ENCODE measurements around the gene HYAL1. TPM values are rescaled to one million over a fixed set of nuclear protein-coding genes. Genes with fewer than 3 reads are reported as not detected.
A peak's percentile ranks its signal among the peaks of the same experiment; 100 is the strongest.
"Not testable (repeated sequence)": the region's sequence is repeated elsewhere in the genome, so short reads cannot be mapped to it uniquely, and the experiment has no call there.

Gene HYAL1
- polyA plus RNA-seq, 3 donors = 6.1 to 7.4 (median 7.2) TPM

DNA sequence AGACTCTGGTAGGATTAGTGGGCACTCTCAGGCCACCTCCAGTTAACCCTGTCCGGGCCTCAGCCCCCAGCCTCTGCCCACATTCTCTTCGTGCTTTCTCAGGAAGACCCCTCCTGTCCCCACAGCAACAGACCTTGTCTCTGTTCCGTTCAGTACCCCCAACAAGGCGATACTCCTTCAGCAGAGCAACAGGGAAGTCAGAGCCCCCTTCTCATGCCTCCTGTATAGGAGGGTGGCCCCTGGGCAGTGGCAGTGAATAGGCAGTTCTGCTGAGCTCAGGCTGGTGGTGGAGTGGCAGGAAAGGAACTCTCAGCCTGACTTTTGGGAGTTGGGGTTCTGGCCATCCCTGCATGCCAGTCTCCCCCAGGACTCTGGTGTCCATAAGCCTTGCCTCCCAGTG, 33.9 kb downstream of the HYAL1 start:
- no peak for DNase-seq (ENCODE audit: extremely low read depth in 1 of 11, low read depth in 9 of 11, low spot score in 4 of 11)

DNA sequence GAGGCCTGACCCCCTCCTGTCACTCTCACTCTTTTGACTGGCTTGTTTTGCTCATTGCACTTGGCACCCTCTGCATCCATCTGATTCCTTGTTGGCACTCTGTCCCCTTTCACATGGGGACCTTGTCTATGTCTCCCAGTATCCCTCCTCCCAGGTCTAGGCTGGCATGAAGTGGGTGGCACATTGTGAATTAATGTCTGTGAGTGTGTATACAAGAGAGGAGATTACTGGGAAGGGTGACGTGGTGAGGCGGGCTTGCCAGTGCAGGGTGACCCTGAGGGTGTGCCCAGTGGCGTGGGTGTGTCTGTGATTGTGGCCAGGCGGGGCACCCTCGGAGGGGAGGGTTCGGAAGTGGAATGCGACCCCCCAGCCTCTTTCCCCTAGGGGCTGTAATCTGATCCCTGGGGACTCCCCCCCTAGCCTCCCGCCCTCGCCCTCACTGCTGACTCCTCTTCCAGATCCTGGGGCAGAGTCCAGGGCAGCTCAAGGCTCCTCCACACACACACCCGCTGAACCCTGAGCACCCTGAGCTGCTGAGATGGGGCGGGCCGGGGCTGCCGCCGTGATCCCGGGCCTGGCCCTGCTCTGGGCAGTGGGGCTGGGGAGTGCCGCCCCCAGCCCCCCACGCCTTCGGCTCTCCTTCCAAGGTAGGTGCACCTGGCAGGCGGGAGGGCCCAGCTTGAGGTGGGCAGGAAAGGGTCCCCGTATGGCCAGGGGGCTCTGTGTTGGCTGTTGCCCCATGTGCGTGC, 34.5 kb downstream of the HYAL1 start, which contains the start of gene SEMA3B:
Gene SEMA3B (plus strand): TSS at position 445 of the 749 bp plus-strand sequence. CDS start 94 bp downstream, at position 539.
- DNase-seq (ENCODE audit: extremely low read depth in 1 of 11, low read depth in 9 of 11, low spot score in 4 of 11) = peak in 4 of 11 donors; percentile 59 to 74 (median 63)

DNA sequence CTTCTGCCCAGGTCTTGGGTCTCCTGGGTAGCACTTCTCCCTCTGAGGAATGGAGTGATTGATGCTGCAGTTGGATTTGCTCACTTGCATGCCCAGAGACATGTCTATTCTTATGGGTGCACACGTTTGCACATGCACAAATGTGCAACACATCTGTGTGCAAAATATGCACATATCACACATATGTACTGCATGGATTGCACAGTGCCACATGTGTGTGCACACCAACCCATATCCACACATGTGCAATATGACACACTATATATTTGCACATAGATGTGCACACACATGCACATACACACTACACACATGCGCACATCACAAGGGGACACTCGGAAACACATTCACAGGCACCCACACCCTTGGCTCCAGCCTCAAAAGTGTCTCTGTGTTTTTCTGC, 35.1 kb downstream of the HYAL1 start:
- DNase-seq (ENCODE audit: extremely low read depth in 1 of 11, low read depth in 9 of 11, low spot score in 4 of 11) = no peak

DNA sequence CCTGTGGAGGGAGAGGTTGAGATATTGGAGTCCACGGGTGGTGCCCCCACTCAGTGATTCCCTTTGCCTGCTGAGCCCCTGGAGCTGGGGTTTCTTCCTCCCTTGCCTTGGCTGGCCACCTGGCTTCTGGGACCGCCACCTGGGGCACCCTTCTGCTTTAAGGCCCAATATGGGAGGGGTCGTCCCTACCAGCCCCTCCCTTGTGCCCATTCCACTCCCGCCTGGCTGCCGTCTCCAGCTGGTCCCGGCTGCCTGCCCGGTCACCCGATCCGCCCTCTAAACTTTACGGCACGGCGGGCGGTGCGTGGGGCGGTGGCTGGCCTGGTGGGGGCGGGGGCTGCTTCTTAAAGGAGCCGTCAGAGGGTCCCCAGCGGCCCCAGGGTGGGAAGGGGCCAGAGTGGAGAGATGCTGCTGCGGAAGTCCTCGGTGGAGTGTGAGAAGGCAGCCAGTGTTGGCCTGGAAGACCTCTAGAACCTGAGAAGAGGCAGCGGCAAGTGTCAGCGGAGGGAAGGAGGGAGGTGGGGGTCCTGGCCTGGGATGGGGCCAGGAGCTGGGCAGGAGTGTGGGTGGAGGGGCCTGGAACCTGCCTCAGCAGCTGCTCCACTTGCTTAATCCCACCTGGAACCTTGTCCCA, 36.0 kb downstream of the HYAL1 start:
- DNase-seq (ENCODE audit: extremely low read depth in 1 of 11, low read depth in 9 of 11, low spot score in 4 of 11) = peak in 3 of 11 donors; percentile 65 to 68 (median 67)

DNA sequence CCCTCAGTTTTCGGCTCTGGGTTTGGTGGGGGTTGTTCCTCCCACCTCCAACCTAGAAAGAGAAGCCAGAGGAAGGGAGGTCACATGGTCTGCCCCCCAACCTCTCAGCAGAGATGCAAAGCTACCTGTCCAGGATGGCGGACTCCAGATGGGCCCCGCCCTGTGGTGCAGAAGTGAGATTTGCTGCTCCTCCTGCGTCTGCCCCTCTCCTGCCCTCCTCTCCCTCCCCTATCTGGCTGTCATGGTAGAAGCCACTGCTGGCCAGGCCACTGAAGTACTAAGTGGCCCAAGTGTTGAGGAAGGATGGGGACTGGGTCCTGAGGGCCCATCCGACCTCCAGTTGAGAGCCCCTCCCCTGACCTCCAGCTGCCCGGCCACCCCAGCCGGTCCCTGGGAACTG, 36.5 kb downstream of the HYAL1 start:
- DNase-seq (ENCODE audit: extremely low read depth in 1 of 11, low read depth in 9 of 11, low spot score in 4 of 11) = no peak

DNA sequence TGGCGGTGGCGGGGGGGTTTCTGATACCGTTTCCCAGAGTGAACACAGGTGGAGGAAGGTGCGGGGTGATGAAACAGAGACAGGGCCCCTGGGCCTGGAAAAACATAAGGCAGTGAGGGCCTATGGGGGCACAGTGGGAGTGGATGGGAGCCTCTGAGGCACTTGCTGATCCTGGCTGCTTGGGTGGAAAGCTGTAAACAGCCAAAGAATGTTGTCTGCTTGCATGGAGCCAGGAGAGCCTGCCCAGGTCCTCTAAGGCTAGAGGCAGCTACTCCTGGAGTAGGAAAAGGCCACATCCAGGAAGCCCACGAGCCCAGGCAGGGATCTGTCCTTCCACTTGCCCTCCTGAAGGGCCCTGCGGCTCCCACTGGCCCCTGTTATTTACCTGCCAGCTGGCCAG, 37.4 kb downstream of the HYAL1 start:
- no peak for DNase-seq (ENCODE audit: extremely low read depth in 1 of 11, low read depth in 9 of 11, low spot score in 4 of 11)

DNA sequence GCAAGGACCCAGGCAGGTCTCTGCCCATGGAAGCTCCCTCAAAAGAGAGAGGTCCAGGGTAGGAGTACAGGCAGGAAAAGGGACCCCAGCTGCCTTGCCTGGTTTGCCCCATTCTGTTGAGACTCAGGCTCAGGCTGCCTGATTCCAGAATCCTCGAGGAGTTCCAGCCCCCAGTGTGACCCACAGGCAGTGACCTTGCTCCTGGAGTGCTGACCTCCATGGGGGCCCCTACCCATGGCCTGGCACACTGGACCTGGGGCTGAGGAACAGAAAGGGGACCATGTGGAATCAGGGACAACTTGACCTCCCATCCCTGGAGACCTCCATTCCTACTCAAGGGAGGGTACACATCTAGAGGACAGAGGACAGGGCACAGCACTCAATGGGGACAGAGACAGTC, 37.8 kb downstream of the HYAL1 start:
- DNase-seq (ENCODE audit: extremely low read depth in 1 of 11, low read depth in 9 of 11, low spot score in 4 of 11) = no peak

DNA sequence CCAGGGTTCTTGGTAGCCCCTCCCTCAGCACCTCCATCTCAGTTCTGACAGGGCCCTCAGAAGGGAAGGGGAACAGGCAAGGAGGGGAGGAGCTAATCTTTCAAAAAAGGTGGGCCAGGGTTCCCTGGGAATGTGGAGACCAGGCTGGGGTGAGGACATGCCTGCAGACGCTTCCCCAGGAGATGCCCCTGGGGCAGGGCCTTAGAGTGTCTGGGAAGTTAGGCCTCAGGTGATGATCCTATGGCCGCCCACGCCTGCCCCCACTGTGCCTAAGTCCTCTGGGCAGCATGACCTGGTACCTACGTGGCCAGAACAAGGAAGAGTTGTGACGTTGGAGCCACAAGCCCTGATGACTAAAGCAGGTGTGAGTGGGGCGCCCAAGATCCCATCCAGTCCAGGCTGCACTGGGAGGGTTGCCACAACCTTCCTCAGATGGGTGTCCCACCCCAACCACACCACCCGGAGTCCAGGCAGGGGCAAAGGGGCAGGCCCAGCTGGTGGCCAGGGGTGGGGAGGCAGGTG, 38.3 kb downstream of the HYAL1 start:
- DNase-seq (ENCODE audit: extremely low read depth in 1 of 11, low read depth in 9 of 11, low spot score in 4 of 11) = no peak

DNA sequence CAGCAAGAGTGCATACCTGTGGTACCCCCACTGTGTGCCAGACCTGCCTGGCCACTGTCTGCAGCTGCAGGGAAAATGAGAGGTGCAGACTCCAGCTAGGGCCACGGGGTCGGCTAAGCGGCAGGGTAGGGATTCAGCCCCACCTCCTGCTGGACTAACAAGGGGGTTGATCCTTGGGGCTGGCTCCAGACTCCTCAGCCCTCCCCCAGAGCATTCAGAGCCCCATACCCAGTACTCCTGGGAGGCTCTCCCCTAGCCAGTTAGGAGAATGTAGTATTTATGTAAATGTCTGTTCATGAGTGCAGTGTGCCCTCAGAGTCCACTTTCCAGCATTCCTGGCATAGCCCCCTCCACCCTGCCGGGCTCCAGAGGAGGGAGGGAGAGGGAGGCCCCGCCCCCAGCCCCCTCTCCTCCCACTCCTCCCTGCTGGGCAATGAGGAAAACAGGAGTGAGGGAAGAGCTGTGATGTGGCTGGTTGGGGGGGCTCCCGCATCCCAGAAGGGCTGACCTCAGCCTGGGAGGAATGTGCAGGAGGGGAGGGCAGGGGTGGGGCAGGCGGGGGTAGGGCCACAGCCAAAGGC, 38.9 kb downstream of the HYAL1 start:
- DNase-seq (ENCODE audit: extremely low read depth in 1 of 11, low read depth in 9 of 11, low spot score in 4 of 11) = peak in 10 of 11 donors; percentile 85 to 97 (median 92)

DNA sequence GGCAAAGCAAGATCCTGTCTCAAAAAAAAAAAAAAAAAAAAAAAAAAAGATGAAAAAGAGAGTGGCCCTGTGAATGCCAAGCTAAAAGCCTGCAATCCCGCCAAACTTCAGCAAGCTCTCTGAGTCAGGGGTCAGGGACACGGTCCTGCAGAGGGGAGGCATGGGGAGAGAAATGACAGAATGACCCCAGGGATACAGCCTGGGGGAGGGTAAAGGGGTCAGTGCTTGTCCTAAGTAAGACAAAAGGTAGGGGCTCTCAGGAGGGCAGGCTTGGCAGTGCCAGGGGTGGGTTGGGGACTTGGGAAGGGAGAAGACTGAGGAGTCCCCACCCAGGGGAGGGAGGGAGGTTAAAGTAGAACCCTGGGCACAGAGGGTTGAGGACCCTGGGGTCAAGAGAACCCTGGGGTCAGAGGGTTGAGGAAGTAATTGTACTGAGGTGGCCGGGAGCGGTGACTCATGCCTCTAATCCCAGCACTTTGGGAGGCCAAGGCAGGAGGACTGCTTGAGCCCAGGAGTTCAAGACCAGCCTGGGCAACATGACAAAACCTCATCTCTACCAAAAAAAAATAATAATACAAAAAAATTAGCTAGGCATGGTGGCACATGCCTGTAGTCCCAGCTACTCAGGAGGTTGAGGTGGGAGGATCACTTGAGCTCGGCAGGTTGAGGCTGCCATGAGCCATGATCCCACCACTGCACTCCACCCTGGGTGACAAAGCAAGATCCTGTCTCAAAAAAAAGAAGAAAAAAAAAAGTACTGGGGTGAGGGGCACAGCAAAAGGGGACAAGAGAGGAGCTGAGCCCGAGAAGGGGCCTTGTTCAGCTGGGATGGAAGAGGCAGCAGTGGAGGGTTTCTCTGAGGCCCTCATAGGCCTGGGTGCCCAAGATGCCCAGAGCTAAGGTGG, 39.6 kb downstream of the HYAL1 start:
- no peak for DNase-seq (ENCODE audit: extremely low read depth in 1 of 11, low read depth in 9 of 11, low spot score in 4 of 11)

DNA sequence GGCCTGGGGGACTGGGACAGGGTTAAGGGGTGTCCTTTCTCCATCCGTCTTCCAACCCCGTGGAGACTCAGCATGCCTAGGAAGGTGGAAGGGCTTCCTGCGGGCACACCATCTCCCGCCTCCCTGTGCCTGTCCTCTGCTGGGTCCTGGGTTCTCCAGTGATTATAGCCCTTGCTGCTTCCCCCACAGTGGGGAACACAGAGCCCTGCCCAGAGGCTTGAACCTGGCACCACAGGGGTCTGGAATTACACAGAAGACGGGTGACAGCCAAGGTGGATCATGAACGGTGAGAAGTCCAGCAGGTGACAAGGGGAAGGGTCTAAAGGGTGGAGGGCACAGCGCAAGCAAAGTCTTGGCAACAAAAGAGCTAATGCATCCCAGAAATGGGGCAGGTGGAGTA, 40.6 kb downstream of the HYAL1 start:
- no peak for DNase-seq (ENCODE audit: extremely low read depth in 1 of 11, low read depth in 9 of 11, low spot score in 4 of 11)

DNA sequence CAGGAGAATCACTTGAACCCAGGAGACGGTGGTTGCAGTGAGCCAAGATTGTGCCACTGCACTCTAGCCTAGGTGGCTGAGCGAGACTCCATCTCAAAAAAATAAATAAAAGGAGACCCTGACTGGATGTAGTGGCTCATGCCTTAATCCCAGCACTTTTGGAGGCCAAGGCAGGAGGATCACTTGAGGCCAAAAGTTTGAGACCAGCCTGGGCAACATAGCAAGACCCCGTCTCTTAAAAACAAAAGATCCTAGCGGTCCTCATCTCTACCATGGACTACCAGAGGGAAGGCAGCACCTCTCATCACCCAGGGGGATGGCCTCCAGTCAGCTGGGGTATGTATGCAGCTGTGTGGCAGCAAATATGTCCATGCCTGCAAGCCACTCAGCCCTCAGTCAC, 41.2 kb downstream of the HYAL1 start:
- DNase-seq (ENCODE audit: extremely low read depth in 1 of 11, low read depth in 9 of 11, low spot score in 4 of 11) = not testable (repeated sequence)

DNA sequence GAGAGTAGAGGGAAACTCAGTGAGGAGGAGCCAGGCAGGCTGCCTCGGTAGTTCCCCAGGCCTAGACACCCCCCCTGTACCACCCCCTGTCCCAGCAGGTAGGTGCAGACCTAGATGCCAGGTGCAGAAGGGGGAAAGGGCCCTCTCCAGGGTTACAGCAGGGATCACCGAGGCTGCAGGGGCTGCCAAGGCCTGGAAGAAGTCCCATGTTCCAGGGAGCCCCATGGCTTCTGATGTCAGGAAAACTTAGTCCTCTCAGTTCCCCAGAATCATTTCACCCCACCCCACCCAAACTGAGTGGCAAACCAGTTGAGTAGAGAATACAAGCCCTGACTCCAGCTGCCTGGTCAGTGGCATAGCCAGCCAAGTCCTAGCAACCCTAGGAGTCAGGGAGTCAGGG, 41.9 kb downstream of the HYAL1 start:
- no peak for DNase-seq (ENCODE audit: extremely low read depth in 1 of 11, low read depth in 9 of 11, low spot score in 4 of 11)

DNA sequence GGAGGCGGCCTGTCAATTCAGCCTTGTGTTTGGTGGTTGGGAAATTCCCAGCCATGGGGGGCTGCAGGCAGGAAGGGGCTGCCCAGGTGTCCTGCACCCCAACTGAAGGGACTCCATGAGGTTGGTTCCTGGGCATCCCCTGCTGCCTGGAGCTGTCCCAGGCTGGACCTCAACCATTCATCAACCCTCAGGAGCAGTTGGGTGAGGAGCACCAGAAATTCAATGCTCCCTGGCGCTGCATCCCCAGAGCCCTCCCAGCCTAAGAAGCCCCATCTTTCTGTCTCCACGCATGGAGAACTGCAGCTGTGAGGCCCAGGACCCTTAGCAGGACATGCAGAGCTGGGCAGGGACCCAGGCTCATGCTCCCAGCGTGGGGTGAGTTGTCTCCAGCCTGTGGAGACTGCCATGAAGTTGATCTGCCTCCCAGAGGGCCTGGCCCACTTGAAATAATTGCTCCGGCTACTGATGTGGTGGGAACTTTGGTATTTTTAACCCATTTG, 42.4 kb downstream of the HYAL1 start:
- DNase-seq (ENCODE audit: extremely low read depth in 1 of 11, low read depth in 9 of 11, low spot score in 4 of 11) = no peak

DNA sequence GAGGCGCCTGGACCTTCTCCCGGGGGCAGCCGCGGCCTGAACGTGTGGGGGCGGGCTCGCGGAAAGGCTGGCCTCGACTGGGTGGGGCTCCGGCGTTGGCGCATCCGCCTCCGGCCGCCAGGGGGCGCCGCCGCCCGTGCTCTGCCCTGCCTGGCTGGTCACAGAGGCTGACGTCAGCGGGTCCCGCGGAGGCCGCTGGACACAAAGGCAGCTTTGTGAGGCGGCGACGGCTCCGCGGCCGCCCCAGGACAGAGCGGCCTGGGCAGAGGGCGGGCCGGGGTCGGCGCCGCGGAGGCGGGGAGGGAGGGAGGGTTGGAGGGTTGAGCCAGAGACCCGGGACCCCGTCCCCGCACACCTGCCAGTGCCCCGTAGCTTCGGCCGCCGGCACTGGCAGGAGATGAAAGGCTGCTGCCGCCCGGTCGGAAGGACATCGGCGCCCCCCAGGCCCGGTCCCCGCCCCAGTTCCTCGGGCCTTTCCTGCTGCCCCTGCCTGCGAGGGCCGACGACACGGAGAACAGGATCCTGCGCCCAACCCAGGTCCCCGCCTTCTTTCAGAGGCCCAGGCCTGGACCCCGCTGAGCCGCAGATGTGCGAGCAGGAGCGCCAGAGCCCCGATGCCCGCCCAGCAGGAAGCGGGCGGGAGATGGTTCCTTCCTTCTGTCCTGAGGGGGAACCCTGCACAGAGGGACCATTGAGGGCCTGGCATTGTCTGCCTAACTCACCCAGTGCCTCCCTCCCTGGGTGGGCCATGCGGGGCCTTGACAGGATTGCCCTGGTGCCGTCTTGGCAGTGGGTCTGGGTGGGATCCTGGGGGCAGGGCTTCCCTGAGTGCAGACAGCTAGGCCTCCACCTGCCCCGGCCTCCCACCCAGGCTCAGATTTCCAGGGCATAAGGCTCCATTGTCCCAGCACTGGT, 43.1 kb downstream of the HYAL1 start:
- DNase-seq (ENCODE audit: extremely low read depth in 1 of 11, low read depth in 9 of 11, low spot score in 4 of 11) = peak in 10 of 11 donors; percentile 79 to 94 (median 92)

DNA sequence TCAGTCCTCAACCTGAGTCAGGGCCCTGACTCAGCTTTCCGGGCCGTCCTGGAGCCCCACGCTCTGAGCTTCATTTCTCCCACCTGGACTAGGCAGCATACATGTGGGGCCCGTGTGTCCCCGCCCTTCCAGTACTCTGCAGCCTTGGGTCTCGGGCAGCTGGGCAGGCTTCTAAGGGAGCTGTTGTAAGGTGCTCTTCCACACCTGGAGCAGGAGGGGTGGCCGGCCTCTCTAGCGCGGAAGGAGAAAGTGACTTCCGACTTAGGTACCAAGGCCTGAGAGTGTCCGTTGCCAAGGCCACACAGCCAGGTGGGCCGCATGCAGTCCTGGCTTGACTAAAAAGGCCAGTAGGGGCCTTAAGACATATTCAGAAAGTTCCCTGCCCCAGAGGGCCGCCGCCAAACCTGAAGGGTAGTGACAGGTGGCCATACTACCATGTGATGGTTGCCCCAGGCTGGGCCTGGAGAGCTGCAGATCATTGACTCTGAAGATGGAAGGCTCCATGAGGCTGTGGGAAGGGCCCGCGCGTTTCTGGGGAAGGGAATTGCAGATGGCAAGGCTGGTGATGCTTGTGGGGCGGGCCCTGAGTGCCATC, 43.8 kb downstream of the HYAL1 start:
- DNase-seq (ENCODE audit: extremely low read depth in 1 of 11, low read depth in 9 of 11, low spot score in 4 of 11) = no peak

DNA sequence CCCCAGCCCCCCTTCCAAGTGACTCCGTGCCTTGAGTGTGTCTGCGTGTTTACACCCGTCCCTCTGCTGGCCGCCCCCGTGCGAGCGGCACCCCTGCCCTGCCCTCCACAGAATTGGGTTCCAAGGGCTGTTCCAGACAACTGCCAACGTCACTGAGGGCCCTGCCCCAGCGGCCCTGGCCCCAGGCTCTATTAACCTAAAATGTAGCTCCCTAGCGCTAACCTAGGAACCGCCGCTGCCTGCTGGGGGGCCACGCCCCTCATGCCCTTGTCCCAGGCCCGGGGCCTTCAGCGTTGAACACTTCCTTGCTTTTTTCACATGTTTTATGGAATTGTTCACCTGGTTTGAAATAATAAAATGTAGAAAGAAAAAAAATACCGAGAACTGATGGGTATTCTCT, 44.4 kb downstream of the HYAL1 start:
- DNase-seq (ENCODE audit: extremely low read depth in 1 of 11, low read depth in 9 of 11, low spot score in 4 of 11) = no peak

Data from renal cortex interstitium (tissue), 11 donors.